SK-N-SH treated with all-trans-retinoic acid at 6 μM for 48 hours (cell line): ENCODE results near the gene MAP4K4.

ENCODE experiments used
- ARNTL ChIP-seq: fragments of 450-650 bp; formaldehyde crosslinking; IDR thresholded peaks from 2 replicates; pipeline ENCODE4 v1.5.0; 2020; ENCODE audit warnings: low read depth, mild to moderate bottlenecking, moderate library complexity, borderline replicate concordance
- BACH2 ChIP-seq: fragments of 250-450 bp; sonication (Bioruptor Pico); IDR thresholded peaks from 2 replicates; pipeline ENCODE4 v1.9.0; 2021; ENCODE audit warnings: mild to moderate bottlenecking, borderline replicate concordance
- CSDC2 ChIP-seq: fragments of 250-450 bp; sonication (Bioruptor Pico); IDR thresholded peaks from 2 replicates; pipeline ENCODE4 v1.5.0; 2020; ENCODE audit warnings: mild to moderate bottlenecking, moderate library complexity
- OSR1 ChIP-seq: fragments of 250-450 bp; sonication (Bioruptor Pico); IDR thresholded peaks from 2 replicates; pipeline ENCODE4 v1.8.0; 2022; ENCODE audit warnings: moderate library complexity, mild to moderate bottlenecking, inconsistent platforms
- PPARA ChIP-seq: fragments of 250-450 bp; sonication (Bioruptor Pico); IDR thresholded peaks from 2 replicates; pipeline ENCODE4 v1.5.0; 2020; ENCODE audit warnings: mild to moderate bottlenecking, borderline replicate concordance
- RARB ChIP-seq: fragments of 250-450 bp; sonication (Bioruptor Pico); IDR thresholded peaks from 2 replicates; pipeline ENCODE4 v1.8.0; 2021; ENCODE audit warnings: mild to moderate bottlenecking, moderate library complexity
- TCF4 ChIP-seq: fragments of 250-450 bp; sonication (Bioruptor Pico); IDR thresholded peaks from 2 replicates; pipeline ENCODE4 v1.8.0; 2021; ENCODE audit warnings: mild to moderate bottlenecking, moderate library complexity, borderline replicate concordance
- TOX ChIP-seq: fragments of 250-450 bp; sonication (Bioruptor Pico); IDR thresholded peaks from 2 replicates; pipeline ENCODE4 v1.8.0; 2021; ENCODE audit warnings: mild to moderate bottlenecking, moderate library complexity, borderline replicate concordance
- ZC3H10 ChIP-seq: fragments of 250-450 bp; sonication (Bioruptor Pico); IDR thresholded peaks from 2 replicates; pipeline ENCODE4 v1.5.1; 2021; ENCODE audit warnings: mild to moderate bottlenecking, moderate library complexity
- ZFP3 ChIP-seq: fragments of 250-450 bp; sonication (Bioruptor Pico); IDR thresholded peaks from 2 replicates; pipeline ENCODE4 v1.5.0; 2020; ENCODE audit warnings: mild to moderate bottlenecking, moderate library complexity
- ZFP30 ChIP-seq: fragments of 450-650 bp; formaldehyde crosslinking; IDR thresholded peaks from 2 replicates; pipeline ENCODE4 v1.5.0; 2022; ENCODE audit warnings: mild to moderate bottlenecking, moderate library complexity
- ZNF8 ChIP-seq: fragments of 450-650 bp; formaldehyde crosslinking; IDR thresholded peaks from 2 replicates; pipeline ENCODE4 v1.5.0; 2020; ENCODE audit warnings: mild to moderate bottlenecking, moderate library complexity
- TF ChIP-seq, protein P1 (sequence below): fragments of 250-450 bp; sonication (Bioruptor Pico); IDR thresholded peaks from 2 replicates; pipeline ENCODE4 v1.8.0; 2020; ENCODE audit warnings: mild to moderate bottlenecking, moderate library complexity, borderline replicate concordance
- TF ChIP-seq, protein P2 (sequence below): fragments of 250-450 bp; sonication (Bioruptor Pico); IDR thresholded peaks from 2 replicates; pipeline ENCODE4 v1.5.0; 2020; ENCODE audit warnings: mild to moderate bottlenecking, moderate library complexity

DNA sequence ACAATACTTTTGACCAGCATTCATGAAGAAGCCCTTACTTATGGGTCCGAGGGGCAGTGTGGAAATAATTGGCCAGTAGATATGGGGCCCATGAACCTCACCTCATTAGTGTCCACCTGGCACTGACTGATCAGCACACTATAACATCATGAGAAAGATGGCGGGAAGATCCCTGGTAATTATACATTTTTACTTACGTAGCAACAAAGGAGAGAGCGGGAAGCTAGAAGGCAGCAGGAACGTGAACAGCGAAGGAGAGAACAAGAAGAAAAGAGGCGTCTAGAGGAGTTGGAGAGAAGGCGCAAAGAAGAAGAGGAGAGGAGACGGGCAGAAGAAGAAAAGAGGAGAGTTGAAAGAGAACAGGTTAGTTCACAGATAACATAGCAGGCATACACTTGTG lies 158.3 kb downstream of the MAP4K4 start:
- no peak for TF ChIP-seq RARB (CRISPR knock-in tag)
- TF ChIP-seq, protein P1, sequence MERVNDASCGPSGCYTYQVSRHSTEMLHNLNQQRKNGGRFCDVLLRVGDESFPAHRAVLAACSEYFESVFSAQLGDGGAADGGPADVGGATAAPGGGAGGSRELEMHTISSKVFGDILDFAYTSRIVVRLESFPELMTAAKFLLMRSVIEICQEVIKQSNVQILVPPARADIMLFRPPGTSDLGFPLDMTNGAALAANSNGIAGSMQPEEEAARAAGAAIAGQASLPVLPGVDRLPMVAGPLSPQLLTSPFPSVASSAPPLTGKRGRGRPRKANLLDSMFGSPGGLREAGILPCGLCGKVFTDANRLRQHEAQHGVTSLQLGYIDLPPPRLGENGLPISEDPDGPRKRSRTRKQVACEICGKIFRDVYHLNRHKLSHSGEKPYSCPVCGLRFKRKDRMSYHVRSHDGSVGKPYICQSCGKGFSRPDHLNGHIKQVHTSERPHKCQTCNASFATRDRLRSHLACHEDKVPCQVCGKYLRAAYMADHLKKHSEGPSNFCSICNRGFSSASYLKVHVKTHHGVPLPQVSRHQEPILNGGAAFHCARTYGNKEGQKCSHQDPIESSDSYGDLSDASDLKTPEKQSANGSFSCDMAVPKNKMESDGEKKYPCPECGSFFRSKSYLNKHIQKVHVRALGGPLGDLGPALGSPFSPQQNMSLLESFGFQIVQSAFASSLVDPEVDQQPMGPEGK (CRISPR knock-in tag), result no peak
- no peak for TF ChIP-seq OSR1 (CRISPR knock-in tag)
- TF ChIP-seq, protein P2, sequence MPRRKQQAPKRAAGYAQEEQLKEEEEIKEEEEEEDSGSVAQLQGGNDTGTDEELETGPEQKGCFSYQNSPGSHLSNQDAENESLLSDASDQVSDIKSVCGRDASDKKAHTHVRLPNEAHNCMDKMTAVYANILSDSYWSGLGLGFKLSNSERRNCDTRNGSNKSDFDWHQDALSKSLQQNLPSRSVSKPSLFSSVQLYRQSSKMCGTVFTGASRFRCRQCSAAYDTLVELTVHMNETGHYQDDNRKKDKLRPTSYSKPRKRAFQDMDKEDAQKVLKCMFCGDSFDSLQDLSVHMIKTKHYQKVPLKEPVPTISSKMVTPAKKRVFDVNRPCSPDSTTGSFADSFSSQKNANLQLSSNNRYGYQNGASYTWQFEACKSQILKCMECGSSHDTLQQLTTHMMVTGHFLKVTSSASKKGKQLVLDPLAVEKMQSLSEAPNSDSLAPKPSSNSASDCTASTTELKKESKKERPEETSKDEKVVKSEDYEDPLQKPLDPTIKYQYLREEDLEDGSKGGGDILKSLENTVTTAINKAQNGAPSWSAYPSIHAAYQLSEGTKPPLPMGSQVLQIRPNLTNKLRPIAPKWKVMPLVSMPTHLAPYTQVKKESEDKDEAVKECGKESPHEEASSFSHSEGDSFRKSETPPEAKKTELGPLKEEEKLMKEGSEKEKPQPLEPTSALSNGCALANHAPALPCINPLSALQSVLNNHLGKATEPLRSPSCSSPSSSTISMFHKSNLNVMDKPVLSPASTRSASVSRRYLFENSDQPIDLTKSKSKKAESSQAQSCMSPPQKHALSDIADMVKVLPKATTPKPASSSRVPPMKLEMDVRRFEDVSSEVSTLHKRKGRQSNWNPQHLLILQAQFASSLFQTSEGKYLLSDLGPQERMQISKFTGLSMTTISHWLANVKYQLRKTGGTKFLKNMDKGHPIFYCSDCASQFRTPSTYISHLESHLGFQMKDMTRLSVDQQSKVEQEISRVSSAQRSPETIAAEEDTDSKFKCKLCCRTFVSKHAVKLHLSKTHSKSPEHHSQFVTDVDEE (CRISPR knock-in tag), result no peak
- no peak for TF ChIP-seq ZC3H10 (CRISPR knock-in tag)
- TF ChIP-seq ZFP30 (CRISPR knock-in tag), result no peak
- TF ChIP-seq ARNTL (CRISPR knock-in tag), result no peak
- TF ChIP-seq CSDC2, result no peak
- TF ChIP-seq ZFP3, result no peak
- no peak for TF ChIP-seq ZNF8 (CRISPR knock-in tag)
- no peak for TF ChIP-seq BACH2 (CRISPR knock-in tag)
- TF ChIP-seq PPARA (CRISPR knock-in tag), result no peak
- TF ChIP-seq TOX (CRISPR knock-in tag), result no peak
- TF ChIP-seq TCF4 (CRISPR knock-in tag), result no peak
